NCI-H345 treated with DMSO at 0.1 percent for 48 hours (cell line): ENCODE data around the gene FAM118A.
"Not testable (repeated sequence)": the region's sequence is repeated elsewhere in the genome, so short reads cannot be mapped to it uniquely, and the experiment has no call there.

ENCODE experiments used
- DNase-seq: peaks from one replicate; lab custom pipeline; 2025; ENCODE audit not compliant: unreplicated experiment; lab: John Stamatoyannopoulos, UW

FAM118A gene

DNA sequence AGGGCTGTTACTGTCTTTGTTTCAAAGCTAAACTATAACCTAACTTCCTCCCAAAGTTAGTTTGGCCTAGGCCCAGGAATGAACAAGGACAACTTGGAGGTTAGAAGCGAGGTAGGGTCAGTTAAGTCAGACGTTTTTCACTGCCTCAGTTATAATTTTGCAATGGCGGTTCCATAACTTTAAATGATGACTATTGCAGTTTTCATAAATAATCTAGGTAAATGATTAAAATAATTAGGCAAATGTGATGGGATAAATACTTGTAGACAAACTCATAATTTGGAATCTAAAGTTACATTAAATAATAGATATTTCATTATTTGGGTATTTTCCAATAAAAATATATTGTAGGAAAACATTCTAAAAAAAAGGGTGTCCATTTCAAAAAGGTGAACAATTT is 63.9 kb downstream of the FAM118A start:
- not testable (repeated sequence) for DNase-seq

DNA sequence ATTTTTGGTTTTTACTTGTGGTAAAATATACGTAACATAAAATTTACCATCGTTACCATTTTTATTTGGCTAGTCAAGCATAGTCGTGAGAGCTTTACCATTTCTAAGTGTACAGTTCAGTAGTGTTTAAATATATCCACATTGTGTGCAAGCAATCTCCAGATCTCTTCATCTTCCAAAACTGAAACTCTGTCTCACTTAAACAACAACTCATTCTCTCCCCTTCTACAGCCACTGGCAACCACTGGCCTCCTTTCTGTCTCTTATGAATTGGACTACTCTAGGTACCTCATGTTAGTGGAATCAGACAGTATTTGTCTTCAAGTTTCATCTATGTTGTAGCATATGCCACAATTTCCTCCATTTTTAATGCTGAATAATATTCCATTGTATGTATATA is 66.3 kb downstream of the FAM118A start:
- DNase-seq: no peak

- DNase-seq: no peak
These were observed 67.0 kb downstream of the FAM118A start for GRCh38 chr22:45376703-45377102.

DNA sequence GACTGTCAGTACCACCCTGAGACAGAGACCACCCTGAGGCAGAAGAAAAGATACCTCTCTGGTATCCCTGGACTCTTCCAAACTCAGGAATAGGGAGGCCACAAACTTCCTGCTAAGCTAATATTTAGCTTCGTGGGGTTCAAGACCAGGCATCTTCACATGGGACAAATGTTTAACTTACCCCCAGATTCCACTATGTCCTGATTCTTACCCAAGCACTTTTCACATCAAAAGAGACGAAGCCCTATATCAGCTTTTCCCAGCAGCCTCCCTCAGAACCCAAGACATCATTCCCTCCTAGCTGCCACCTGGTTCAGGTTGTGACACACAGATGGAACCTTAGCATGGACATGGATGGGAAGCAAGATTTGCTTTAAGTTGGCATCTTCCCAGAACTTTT is 71.6 kb downstream of the FAM118A start:
- no peak for DNase-seq

- no peak for DNase-seq
These were observed 79.8 kb downstream of the FAM118A start for GRCh38 chr22:45389546-45389945.
